Frontal cortex (tissue), 4 donors: ENCODE results near the gene VAT1L. TPM values are rescaled to one million over a fixed set of nuclear protein-coding genes. Genes with fewer than 3 reads are reported as not detected.

Source experiments
- DNase-seq, 2 donors: peaks; one replicate each; pipeline ENCODE4 v3.0.0; 2012; ENCODE audit warnings: low spot score in 2 of 2
- FAIRE-seq: peaks from 2 replicates; lab custom pipeline; 2012; peaks lifted over from hg19 to GRCh38; lab: Jason Lieb, UNC
- total RNA-seq: library from RNA; depleted of rRNA; stranded (reverse); fragments of >200 nt; gene quantifications from one replicate; pipeline ENCODE4 v1.2.3, GENCODE V29; 2014
- donor health status: control.
- donor health status: control.
- donor health status: control.

The VAT1L gene
- total RNA-seq, 1 donor from 2014 or later, result 22.0 TPM

DNA sequence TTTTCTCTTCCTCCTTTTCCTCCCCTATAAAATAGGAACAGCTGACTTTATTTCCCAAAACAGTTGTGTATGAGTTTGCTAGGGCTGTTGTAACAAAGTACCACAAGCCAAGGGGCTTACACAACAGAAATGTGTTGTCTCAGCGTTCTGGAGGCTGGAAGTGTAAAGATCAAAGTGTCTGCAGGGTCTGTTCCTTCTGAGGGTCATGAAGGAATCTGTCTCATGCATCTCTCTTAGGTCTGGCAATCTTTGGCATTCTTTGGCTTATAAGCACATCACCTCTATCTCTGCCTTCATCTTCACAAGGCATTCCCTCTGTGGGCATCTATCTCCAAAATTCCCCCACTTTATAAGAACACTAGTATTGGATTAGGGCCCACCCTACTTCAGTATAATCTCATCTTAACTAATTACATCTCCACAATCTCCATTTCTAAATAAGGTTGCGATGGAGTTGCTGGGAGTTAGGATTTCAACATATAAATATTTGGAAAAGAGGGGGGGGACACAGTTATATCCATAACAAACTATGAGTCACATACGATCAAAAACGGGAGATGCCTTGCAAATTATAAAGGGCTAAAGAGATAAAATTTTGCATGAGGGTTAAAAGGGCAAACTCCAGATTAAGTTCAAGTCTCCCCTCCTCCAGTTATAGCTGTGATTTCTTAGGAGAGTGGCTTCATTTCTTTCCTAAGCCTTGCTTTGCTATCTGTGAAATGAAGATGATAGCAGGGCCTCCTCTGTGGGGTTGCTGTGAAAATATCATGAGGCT, 109.7 kb downstream of the VAT1L start:
- DNase-seq, result no peak
- FAIRE-seq, result no peak

DNA sequence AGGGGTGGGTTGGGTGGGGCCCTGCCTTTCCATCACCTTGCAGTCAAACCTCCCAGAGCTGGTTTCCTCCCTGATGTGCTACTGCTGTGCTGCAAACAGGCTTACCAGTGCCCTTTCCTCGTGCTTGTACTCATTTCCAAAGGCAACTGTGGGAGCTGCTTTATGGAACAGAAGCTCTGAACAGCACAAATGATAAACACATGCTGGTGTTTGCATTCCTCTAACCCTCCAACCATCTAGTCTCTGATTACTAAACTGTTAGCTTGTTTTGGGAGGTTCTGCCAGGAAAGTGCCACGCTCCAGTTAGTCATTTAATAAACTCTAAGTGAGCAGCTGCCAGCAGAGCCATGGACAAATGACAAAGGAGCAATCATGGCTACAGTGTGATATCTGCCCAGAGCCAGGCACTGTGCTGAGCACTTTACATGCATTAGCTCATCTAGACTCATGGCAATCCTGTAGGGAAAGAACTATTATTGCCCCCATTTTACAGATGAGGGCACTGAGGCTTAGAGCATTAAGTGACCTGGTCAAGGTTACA, 110.4 kb downstream of the VAT1L start:
- no peak for FAIRE-seq
- DNase-seq, result no peak

DNA sequence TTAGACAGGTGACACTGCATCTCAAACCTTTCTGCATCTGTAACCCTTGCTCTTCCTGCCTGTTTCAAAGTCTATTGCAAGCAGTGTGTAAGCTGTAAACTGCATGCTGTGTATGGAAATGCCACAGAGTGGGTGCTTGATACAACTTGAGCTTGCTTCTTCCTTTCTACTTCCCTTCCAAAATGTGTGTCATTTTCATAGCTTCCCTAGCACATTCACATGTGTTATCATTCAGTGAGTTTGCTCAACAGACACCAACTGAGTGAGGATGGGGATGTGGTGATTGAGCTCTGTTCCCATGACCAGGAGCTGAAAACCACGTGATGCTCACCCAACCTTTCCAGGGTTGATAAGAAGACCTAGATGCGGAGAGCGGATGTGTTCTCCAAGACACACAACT, 111.1 kb downstream of the VAT1L start:
- FAIRE-seq (no peak), DNase-seq (no peak)

DNA sequence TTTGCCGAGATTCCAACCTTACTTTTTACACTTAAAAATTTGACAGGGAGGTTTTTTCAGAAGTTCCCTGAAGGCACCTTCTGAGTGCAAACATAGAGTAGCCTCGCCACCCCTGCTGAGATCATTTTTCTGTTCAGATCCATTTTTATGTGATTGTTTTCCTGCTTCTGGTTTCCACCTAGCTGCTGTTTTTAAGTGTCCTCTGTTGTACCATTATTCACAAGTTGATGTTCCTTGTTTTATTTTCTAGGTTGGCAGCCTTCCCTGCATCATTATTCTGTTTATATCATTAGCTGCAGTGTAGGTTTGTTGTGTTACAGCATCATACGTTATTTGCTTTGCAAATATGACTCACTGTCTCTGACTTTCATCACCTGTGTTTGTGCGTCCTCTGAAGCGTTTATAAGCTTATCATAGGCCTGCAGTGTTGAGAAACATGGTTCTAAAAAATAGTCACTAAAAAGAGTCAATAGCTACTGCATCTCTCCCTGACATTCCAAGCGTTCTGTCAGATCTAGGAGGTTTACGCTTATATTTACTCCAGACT, 117.1 kb downstream of the VAT1L start:
- no peak for FAIRE-seq
- no peak for DNase-seq

DNA sequence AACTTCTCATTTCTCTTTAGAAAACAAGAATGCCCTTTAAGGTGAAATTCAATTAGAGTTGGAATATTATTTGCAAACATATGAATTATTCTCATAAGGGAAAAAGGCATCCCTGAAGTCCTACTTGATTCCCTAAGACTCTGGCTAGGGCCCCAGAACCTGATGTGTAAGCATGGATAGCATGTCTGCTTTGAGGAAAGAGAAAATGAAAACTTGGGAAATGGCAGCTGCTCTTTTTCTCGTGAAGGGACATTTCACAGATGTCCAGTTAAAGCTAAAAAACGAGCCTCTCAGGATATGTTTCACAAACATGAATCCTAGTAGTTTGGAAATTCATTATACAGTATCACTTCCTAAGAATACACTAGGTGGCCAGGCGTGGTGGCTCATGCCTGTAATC, 121.7 kb downstream of the VAT1L start:
- no peak for FAIRE-seq
- DNase-seq, result no peak

DNA sequence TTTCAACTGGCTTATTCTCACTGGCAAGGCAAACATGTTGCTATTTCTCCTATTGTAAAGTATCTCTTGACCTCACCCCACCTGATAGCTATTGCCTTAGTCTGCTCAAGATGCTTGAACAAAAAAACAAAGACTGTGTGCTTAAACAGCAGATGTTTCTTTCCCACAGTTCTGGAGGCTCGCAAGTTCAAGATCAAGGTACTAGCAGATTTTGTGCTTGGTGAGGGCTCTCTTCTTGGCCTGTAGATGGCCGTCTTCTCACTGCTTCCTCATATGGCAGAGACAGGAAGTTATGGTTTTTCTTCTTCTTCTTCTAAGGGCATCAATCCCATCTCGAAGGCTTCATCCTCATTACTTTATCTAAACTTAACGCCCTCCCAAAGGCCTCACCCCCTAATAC, 124.3 kb downstream of the VAT1L start:
- DNase-seq (no peak), FAIRE-seq (no peak)

DNA sequence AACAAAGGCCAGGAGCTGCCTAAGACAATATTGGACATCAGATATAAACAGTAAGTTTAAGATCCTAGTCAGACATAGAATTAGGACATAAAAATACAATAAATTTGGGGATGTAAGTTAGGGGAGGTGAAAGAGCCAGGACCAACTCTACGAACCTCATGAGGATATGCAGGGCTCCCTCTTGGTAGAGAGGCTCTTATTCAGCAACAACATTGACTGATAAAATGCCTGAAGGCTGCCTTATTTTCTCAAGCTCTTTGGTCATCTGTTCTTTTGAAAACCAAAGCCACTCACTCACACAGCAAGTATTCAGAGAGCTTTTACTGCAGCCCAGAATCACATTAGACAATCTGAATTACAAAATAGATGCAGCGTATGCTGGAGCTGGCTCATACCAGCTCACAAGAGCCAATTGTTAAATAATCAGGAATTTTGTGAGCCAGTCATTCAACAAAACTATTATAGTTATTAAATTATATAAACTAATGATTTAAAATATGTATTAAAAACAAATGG, 125.4 kb downstream of the VAT1L start:
- FAIRE-seq (peak; percentile 6), DNase-seq (peak in 1 of 2 donors; percentile 12)

DNA sequence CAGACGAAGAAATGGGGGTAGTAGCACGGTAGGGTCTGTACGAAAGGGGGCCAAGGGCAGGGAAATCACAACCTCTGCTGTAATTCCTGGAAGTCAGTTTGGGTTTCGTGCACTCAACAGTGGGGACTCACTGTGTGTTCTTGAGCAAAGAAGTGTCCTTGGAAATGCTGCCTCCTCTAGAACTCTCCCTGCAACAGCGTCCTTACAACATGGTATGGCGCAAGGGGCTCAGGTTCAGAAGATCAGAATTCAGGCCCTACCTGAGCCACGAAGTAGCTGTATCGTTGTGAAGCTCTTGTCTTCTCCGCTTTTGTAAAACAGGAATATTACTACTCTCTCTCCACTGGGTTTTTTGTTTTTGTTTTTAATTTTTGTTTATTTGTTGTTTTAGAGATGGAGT, 127.7 kb downstream of the VAT1L start:
- DNase-seq (no peak), FAIRE-seq (no peak)

DNA sequence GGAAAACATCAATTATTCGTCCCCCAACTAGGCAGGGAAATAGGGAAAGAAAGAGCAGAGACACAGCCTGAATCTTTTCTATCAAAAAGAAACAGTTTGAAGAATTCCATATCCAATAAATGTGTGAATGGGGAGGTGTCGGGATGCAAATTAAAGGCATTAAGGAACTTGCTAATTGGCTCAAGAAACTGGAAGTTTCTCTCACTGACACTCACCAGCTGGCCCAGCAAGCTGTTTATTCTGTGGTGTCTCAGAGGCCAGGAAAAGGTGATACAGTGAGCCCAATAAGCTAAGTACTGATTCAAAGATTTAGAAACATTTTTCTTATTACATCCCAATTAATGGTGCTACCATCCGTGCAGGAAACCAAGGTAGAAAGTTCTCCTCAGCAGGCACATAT, 129.6 kb downstream of the VAT1L start:
- no peak for DNase-seq
- no peak for FAIRE-seq

DNA sequence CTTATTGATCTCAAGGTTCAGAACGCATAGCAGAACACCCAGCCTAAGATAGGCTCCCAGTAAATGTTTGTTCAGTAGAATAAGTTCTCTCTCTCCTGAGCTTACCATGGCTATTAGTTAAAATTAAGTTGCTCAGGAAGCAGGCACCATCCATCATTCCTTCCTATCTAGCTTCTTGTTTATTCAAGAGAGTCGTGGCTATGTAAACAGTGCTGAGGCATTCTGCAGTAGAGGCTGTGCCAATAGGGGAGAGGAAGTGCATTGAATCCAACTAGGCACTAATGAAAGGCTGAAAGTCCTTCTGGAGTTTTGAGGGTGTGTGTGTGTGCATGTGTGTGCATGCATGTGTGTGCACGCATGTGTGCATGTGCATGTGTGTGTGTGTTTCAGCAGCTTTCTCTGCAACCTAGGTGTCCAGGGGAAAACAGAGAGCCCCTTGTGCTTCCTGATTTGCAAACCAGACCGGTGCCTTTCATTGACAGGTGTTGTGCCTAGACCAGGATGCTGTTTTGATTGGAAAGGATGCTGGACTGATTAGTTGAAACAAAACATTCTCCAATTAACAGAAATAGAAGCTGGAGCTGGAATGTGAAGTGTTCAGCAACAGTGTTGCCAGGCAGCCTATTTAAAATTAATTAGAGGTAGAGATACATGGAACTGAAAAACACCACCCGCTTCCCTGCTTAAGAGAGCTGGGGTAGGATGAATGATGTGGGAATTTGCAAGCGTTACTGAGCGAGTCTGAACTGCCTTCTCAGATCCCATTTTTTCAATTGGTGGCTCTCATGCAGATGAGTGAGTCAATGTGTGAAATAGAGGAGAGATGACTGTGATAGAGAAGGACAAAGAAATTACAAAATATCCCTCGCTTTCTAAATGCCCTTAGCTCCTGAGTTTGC, 130.7 kb downstream of the VAT1L start:
- DNase-seq (no peak), FAIRE-seq (no peak)

DNA sequence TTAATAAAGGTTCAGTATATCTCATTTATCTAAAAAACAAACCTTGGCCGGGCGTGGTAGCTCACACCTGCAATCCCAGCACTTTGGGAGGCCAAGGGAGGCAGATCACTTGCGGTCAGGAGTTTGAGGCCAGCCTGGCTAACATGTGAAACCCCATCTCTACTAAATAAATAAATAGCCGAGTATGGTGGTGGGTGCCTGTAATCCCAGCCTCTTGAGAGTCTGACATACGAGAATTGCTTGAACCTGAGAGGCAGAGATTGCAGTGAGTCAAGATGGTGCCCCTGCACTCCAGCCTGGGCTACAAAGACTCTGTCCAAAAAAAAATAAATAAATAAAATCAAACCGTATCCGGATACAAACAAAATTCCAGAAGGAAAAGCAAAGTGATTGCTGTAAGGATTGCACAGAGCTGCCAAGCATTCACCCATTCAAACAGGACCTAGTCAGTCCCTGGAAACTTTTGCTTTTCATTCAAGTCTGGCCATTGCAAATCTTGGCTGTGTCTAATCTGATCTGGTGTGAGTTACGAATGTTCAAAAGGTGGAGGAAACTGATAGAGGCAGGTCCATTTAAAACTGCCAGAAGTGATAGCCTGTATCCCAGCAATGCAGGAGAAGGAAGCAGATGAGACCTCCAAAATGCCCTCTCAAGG, 131.5 kb downstream of the VAT1L start:
- DNase-seq, result no peak
- no peak for FAIRE-seq

DNA sequence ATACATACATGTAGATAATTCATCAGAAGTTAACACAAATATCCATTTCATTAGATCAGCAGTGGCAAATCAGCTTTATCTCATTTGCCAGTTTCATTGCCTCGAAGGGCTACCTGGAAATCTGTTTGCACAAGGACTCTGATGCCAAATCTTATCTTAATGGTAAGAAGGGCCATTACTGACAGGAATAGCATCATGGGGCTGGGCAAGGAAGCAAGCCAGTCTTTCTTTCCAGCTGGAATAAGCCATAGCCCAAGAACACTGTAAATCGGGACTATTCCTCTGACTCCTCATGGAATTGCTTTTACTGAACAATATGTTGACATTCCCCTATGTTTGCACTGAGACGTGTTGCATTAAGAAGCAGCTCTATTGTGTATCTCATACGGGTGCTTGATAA, 132.6 kb downstream of the VAT1L start:
- FAIRE-seq (no peak), DNase-seq (no peak)

DNA sequence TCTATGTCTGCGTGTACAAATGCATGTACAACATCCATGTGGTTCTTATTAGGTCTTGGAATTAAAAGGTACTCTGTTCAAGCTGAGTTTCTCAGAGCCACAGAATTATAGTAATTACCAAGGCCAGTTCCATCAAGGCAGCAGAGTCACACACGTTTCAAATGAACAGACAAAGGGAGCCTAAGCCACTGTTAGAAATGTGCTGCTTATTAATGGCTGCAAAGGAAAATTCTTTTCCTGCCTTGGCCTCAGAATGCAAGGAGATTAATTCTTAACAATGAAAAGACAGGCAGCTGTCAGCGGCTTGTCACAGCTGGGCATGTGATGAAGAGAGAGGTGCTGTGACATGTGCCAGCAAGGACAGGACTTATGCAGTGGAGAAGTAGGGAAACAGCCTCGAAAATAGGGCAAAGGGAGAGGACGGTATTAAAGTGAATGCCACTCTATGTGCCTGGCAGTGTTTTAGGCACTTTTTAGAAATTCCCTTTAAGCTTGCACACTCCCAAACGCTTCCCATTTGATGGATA, 133.9 kb downstream of the VAT1L start:
- FAIRE-seq (no peak), DNase-seq (no peak)

DNA sequence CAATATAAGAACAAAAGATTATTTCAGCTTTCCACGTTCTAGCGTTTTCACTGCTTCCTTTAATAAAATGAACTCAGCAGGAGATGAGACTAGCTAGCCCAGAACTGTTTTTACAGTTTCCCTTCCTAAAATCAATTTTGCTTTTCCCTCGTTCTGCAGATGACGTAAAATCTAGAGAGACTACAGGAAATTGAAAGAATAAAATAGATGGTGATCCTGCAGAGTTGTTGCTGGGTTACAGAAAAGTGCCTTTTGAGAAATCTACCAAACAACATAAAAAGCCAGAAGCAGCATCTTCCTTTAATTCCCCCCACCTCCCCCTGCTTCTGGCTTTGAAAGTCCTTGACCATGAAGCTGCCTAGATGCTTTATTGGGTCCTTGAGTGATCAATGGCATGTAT, 137.2 kb downstream of the VAT1L start:
- FAIRE-seq (no peak), DNase-seq (no peak)

DNA sequence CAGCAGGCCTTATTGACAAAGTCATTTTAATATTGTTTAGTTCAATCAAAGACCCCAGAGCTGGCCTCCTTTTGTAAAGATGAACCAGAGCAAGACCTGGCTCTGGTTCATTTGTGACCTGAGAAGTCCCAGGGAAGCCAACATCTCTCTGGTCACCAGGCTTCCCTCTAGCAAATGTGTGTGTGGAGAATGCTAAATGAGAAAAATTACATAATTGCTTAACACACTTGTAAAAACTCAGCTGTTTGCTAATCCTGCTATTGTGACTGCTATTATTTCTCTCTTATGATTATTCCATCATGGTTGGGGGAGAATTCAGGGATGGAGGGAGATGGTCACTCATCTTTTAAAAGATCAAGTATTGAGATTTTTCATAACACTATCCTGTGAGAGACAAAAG, 139.7 kb downstream of the VAT1L start:
- DNase-seq (no peak), FAIRE-seq (no peak)

DNA sequence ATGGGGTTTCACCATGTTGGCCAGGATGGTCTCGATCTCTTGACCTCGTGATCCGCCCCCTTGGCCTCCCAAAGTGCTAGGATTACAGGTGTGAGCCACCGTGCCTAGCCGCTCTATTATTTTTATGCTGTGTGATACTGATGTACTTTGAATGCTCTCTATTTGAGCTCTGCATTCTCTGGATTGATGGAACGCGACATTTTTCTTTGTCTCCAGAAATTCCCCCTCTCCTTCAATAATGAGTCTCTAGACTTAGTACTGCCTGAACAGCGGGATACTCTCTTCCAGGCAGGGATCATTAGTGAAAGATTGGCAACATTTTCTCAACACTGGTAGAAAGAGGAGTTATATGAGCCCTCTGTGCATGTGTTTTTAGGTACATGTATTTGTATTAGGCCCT, 140.6 kb downstream of the VAT1L start:
- FAIRE-seq, result no peak

DNA sequence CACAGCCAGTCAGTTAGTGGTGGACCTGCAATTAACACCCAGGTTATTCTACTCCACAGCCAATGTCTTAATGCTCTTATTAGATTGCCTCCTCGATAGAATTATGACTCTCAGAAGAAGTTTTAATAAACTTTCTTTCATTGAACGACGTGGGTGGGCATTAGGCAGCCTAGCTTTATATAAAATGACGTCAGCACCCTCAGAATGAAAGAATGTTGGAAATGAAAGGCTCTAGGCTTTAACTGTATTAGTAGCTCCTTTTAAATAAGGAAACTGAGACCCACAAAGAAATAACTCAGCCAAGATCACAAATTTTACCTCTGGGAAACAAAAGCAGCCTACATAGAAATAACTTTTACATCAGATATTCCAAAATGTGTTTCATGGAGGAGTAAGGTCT, 142.7 kb downstream of the VAT1L start:
- DNase-seq (no peak), FAIRE-seq (no peak)

More for the DNA sequence above, 140.6 kb downstream of the VAT1L start:
- no peak for DNase-seq

DNA sequence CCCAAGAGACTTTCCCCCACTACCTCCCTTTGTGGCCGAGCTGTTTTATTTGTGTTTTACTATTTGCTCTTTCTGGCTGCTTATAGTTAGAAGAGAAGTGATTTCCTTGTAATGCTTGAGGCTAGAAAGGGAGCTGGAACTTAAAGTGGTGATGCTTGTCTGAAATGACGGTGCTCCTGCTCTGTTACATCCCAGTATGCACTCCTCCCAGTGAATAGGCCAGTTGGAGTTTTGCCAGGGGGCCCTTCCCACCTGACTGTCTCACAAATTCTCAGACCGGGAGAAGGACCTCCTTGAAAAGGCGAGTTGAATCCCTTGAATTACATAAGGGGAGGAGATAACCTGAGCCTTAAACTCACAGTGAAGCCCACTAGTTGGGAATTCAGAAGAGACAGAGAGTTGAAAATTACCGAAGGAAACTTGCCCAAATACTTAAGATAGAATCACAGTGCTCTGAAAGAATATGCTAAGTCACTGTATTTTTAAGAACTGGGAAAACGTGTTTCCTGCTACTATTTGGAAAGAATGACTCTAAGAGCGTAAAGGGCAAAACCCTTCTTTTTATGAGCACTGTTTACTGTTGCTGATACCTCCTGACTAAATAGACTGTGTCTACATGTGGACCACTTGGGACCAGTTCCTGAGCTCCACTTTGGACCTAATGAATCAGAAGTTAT, 149.2 kb downstream of the VAT1L start:
- DNase-seq (no peak), FAIRE-seq (no peak)

DNA sequence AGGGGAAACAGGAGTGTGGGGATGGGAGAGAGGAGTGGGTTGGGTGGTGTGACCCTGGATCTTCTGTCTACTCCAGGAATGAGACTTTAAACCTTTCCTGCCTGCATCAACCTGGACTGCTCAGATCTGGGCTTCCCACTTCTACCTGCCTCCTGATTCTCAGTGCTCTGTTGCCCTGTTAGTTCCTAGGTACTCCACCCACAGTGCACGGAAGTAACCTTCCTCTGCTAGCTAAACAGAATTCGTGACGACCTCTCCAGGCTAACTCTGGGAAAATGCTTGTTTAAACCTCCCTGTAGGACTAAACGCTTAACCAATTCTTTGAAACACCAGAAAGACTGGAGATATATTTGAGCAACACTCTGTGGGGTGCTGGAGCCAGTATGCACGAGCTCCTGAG, 150.5 kb downstream of the VAT1L start:
- DNase-seq (no peak), FAIRE-seq (no peak)
